Tibial nerve (tissue), 4 donors: ENCODE data around the gene ZNF629. TPM values are rescaled to one million over a fixed set of nuclear protein-coding genes. Genes with fewer than 3 reads are reported as not detected.

Source experiments
- DNase-seq, 2 donors: peaks; one replicate each; pipeline ENCODE4 v3.0.0-alpha.2; 2019; ENCODE audit warnings: low spot score in 2 of 2
- H3K27ac ChIP-seq, 4 donors: fragments of 200-600 bp; sonication (generic) in 3 of 4; one replicate each; pipeline ENCODE4 v1.5.1; 2017 to 2019; ENCODE audit warnings: mild to moderate bottlenecking in 1 of 4
- H3K27me3 ChIP-seq, 2 donors: fragments of 200-600 bp; sonication (generic) in 1 of 2; one replicate each; pipeline versions ENCODE4 v1.5.1 to v1.6.0; 2017 to 2019
- H3K36me3 ChIP-seq, 3 donors: fragments of 200-600 bp; sonication (generic); one replicate each; pipeline ENCODE4 v1.5.1; 2018 to 2019
- H3K4me1 ChIP-seq, 4 donors: fragments of 200-600 bp; sonication (generic) in 3 of 4; one replicate each; pipeline ENCODE4 v1.5.1; 2017 to 2019
- H3K4me3 ChIP-seq, 4 donors: fragments of 200-600 bp; sonication (generic) in 3 of 4; one replicate each; pipeline ENCODE4 v1.5.1; 2017 to 2019; ENCODE audit warnings: mild to moderate bottlenecking in 1 of 4, moderate library complexity in 1 of 4
- H3K9me3 ChIP-seq, 4 donors: fragments of 200-600 bp; sonication (generic) in 3 of 4; one replicate each; pipeline ENCODE4 v1.5.1; 2017 to 2019
- EP300 ChIP-seq, 2 donors: sonication (generic); formaldehyde crosslinking; IDR thresholded peaks; one replicate each; pipeline ENCODE4 v1.6.1; 2017; ENCODE audit warnings: antibody characterized with exemption in 2 of 2, mild to moderate bottlenecking in 1 of 2
- POLR2A ChIP-seq, 2 donors: fragments of 450-650 bp; IDR thresholded peaks; one replicate each; pipeline ENCODE4 v1.6.1; 2017; ENCODE audit warnings: antibody characterized with exemption in 2 of 2, mild to moderate bottlenecking in 2 of 2, moderate library complexity in 2 of 2
- WGBS, 2 donors: methylation state at CpG; one replicate each; pipeline ENCODE4 v1.1.5; 2018; 5-methylcytosine and 5-hydroxymethylcytosine counted together
- total RNA-seq, 4 donors: library from RNA; depleted of rRNA; stranded (reverse); fragments of >200 nt; gene quantifications; one replicate each; pipeline ENCODE4 v1.1.0, GENCODE V29; 2016
- TF ChIP-seq, protein P1 (sequence below), 5 experiments: fragments of 200-600 bp in 3 of 5; fragments of 450-650 bp in 2 of 5; sonication (generic) in 3 of 5; IDR thresholded peaks; one replicate each; pipeline ENCODE4 v1.5.1; 2016 to 2019; ENCODE audit warnings: antibody characterized with exemption in 5 of 5, mild to moderate bottlenecking in 3 of 5, moderate library complexity in 2 of 5

Gene ZNF629
- total RNA-seq, 4 donors from 2014 or later: 14.7 to 22.2 (median 17.1) TPM

- Histone ChIP-seq H3K27me3 (no peaks in the 10 kb centered on the region), H3K36me3 (peaks cover 0 to 47% (median 13%) of the 10 kb centered on the region in 3 donors), H3K4me1 (peaks cover 0 to 46% (median 11%) of the 10 kb centered on the region in 4 donors), H3K27ac (no peak overlapping the region), H3K9me3 (no peaks in the 10 kb centered on the region), H3K4me3 (no peak overlapping the region)
- no peak for DNase-seq
- TF ChIP-seq, protein P1, sequence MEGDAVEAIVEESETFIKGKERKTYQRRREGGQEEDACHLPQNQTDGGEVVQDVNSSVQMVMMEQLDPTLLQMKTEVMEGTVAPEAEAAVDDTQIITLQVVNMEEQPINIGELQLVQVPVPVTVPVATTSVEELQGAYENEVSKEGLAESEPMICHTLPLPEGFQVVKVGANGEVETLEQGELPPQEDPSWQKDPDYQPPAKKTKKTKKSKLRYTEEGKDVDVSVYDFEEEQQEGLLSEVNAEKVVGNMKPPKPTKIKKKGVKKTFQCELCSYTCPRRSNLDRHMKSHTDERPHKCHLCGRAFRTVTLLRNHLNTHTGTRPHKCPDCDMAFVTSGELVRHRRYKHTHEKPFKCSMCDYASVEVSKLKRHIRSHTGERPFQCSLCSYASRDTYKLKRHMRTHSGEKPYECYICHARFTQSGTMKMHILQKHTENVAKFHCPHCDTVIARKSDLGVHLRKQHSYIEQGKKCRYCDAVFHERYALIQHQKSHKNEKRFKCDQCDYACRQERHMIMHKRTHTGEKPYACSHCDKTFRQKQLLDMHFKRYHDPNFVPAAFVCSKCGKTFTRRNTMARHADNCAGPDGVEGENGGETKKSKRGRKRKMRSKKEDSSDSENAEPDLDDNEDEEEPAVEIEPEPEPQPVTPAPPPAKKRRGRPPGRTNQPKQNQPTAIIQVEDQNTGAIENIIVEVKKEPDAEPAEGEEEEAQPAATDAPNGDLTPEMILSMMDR (IDR thresholded peaks at IDR 0.05): no peak
- TF ChIP-seq EP300 (IDR thresholded peaks at IDR 0.05): no peak
- TF ChIP-seq POLR2A (IDR thresholded peaks at IDR 0.05): no peak
- WGBS, 2 donors: 80 to 89% methylated on average over 18 of the region's 18 CpGs
Observed at GRCh38 chr16:30784215-30784614, 2.8 kb downstream of the ZNF629 start.

GRCh38 chr16:30783280-30784109 lies 3.5 kb downstream of the ZNF629 start:
- Histone ChIP-seq H3K4me3 (no peak overlapping the region), H3K27me3 (no peaks in the 10 kb centered on the region), H3K36me3 (peaks cover 0 to 47% (median 13%) of the 10 kb centered on the region in 3 donors), H3K27ac (no peak overlapping the region), H3K9me3 (no peaks in the 10 kb centered on the region), H3K4me1 (peaks cover 0 to 53% (median 11%) of the 10 kb centered on the region in 4 donors)
- DNase-seq: no peak
- WGBS, 2 donors: 93 to 97% methylated on average over 36 to 49 of the region's 57 CpGs
- TF ChIP-seq, protein P1 (IDR thresholded peaks at IDR 0.05): no peak
- TF ChIP-seq POLR2A (IDR thresholded peaks at IDR 0.05) (no peak), EP300 (IDR thresholded peaks at IDR 0.05) (no peak)

DNA sequence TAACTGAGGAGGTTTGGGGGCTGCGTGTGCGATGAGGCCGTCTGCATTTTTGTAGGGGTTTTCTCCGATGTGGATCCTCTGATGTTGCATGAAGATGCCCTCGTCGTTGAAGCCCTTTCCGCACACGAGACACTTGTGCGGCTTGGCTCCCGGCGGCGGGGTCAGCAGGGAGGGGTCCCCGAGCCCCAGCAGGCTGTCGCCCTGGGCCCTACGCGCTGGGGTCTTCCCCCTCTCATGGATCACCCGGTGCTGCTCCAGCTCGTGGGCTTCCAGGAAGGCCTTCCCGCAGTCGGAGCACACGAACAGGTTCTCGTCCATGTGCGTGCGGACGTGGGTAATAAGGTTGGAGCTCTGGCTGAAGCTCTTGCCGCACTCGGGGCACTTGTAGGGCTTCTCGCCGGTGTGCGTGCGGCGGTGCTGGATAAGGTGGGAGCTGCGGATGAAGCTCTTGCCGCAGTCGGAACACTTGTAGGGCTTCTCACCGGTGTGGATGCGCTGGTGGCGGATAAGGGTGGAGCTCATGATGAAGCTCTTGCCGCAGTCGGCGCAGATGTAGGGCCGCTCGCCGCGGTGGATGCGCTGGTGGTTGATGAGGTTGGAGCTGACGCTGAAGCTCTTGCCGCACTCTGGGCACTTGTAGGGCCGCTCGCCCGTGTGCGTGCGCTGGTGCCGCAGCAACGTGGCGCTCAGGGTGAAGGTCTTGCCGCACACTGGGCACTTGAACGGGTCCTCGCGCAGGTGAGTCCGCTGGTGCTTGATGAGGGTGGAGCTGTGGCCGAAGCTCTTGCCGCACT lies 4.3 kb downstream of the ZNF629 start:
- Histone ChIP-seq H3K9me3 (no peaks in the 10 kb centered on the region), H3K27ac (no peak overlapping the region), H3K36me3 (peaks cover 0 to 47% (median 13%) of the 10 kb centered on the region in 3 donors), H3K4me1 (peaks cover 0 to 53% (median 11%) of the 10 kb centered on the region in 4 donors), H3K4me3 (no peak overlapping the region), H3K27me3 (no peaks in the 10 kb centered on the region)
- no peak for DNase-seq
- TF ChIP-seq POLR2A (IDR thresholded peaks at IDR 0.05): no peak
- no peak for TF ChIP-seq EP300 (IDR thresholded peaks at IDR 0.05)
- TF ChIP-seq, protein P1 (IDR thresholded peaks at IDR 0.05): no peak
- 94% methylated on average over 45 to 61 of the region's 63 CpGs for WGBS, 2 donors

GRCh38 chr16:30780549-30780948 lies 6.5 kb downstream of the ZNF629 start:
- TF ChIP-seq POLR2A (IDR thresholded peaks at IDR 0.05) (no peak), EP300 (IDR thresholded peaks at IDR 0.05) (no peak)
- TF ChIP-seq, protein P1 (IDR thresholded peaks at IDR 0.05): no peak
- H3K27ac ChIP-seq: peak overlapping the region in 1 of 4 donors; percentile 75
- peaks cover 0 to 47% (median 13%) of the 10 kb centered on the region in 3 donors for H3K36me3 ChIP-seq
- H3K4me3 ChIP-seq: no peak overlapping the region
- DNase-seq: no peak
- 67 to 79% methylated on average over 4 of the region's 4 CpGs for WGBS, 2 donors
- peaks cover 0 to 59% (median 9%) of the 10 kb centered on the region in 4 donors for H3K4me1 ChIP-seq
- H3K27me3 ChIP-seq: no peaks in the 10 kb centered on the region
- no peaks in the 10 kb centered on the region for H3K9me3 ChIP-seq
